ENCODE results near the gene PCDHGA11. TPM values are rescaled to one million over a fixed set of nuclear protein-coding genes. Genes with fewer than 3 reads are reported as not detected.
"Not testable (repeated sequence)": the region's sequence is repeated elsewhere in the genome, so short reads cannot be mapped to it uniquely, and the experiment has no call there.

Gene PCDHGA11
- total and polyA plus RNA-seq, 2 donors (not counting 3 experiments of a cell fraction or from before 2014, with no cell fraction given) = 8.0 to 11.5 TPM

DNA sequence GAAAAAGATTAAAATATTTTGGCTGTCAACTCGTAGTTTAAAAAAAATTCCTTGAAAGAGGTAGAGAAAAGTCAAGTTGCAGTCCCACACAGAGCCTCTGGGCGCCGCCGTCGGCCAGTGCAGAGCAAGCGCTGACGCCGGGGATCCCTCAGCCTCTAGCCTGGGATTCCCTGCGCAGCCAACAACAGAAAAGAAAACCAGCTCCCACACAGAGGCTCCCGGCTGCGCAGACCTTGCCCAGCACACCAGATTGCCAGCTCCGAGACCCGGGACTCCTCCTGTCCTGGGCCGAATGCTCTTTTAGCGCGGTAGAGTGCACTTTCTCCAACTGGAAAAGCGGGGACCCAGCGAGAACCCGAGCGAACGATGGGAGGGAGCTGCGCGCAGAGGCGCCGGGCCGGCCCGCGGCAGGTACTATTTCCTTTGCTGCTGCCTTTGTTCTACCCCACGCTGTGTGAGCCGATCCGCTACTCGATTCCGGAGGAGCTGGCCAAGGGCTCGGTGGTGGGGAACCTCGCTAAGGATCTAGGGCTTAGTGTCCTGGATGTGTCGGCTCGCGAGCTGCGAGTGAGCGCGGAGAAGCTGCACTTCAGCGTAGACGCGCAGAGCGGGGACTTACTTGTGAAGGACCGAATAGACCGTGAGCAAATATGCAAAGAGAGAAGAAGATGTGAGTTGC, 3.2 kb upstream of the PCDHGA11 start, which contains the start of gene PCDHGB7:
TSS of gene PCDHGB7 (plus strand) at position 184 of the 679 bp plus-strand sequence. CDS start at position 367, 183 bp downstream.
- intact Hi-C loops (cut with micrococcal nuclease) = loop anchor here (1.0 kb wide), 3 partner anchors 107 to 202 kb away; no protein-coding TSS in a partner anchor

More for the DNA sequence above, 3.2 kb upstream of the PCDHGA11 start, which contains the start of gene PCDHGB7:
- H3K27ac ChIP-seq (ENCODE audit: insufficient read depth, low read depth, low read length); H3K79me2 ChIP-seq (ENCODE audit: control insufficient read depth, insufficient read depth, low read length); H3K9ac ChIP-seq (replicated peaks; ENCODE audit: extremely low read depth, insufficient read depth, low read length); dilution Hi-C loops (cut with MboI; ENCODE audit: extremely low pct_ligation_motif_present, low sequenced_read_pairs); H4K20me1 ChIP-seq (replicated peaks; ENCODE audit: control insufficient read depth, extremely low read depth, insufficient read depth, low read length); H3K36me3 ChIP-seq (ENCODE audit: control insufficient read depth in 2 of 2, extremely low read depth in 1 of 2, insufficient read depth in 2 of 2, low read length in 2 of 2); H3K9me3 ChIP-seq (replicated peaks; ENCODE audit: control insufficient read depth, insufficient read depth, low read length); H3K9me1 ChIP-seq (replicated peaks; ENCODE audit: control insufficient read depth, extremely low read depth, insufficient read depth, low read length): not testable (repeated sequence)
- ChIA-PET POLR2A (interaction anchor here (0.6 to 1.2 kb wide), 2 partner anchors 140 to 146 kb away, joined by 3 to 4 read pairs; no protein-coding TSS in a partner anchor), CTCF (interaction anchor here (0.6 to 11.3 kb wide), 35 partner anchors 9 to 204 kb away, joined by 3 to 335 read pairs (median 4); partner anchors contain the start of genes PCDHB13, PCDHB14, PCDHGA12 and PCDHGA3)
- H3K4me1 ChIP-seq (ENCODE audit: control insufficient read depth, extremely low read depth, insufficient read depth, low read length) = peaks cover 19% of the 10 kb centered on the region
- FAIRE-seq (peak; percentile 87), DNase-seq (ENCODE audit: low read depth, low spot score) (peak; percentile 83)
- peaks cover 50 to 85% of the 10 kb centered on the region in 2 experiments for H3K27me3 ChIP-seq (ENCODE audit: control insufficient read depth in 2 of 2, insufficient read depth in 2 of 2, low read length in 2 of 2)
- peak within 1 kb of the TSS; percentile 35 to 52 (median 42) for H3K4me3 ChIP-seq (replicated peaks in 1 of 3; ENCODE audit: insufficient read depth in 1 of 3, low read depth in 1 of 3, low read length in 3 of 3)
- peak within 1 kb of the TSS; percentile 71 for H3K4me2 ChIP-seq (ENCODE audit: insufficient read depth, low read length)
- peak within 1 kb of the TSS; percentile 64 for H2AFZ ChIP-seq (ENCODE audit: low read depth, low read length)
- TF ChIP-seq, protein P1, sequence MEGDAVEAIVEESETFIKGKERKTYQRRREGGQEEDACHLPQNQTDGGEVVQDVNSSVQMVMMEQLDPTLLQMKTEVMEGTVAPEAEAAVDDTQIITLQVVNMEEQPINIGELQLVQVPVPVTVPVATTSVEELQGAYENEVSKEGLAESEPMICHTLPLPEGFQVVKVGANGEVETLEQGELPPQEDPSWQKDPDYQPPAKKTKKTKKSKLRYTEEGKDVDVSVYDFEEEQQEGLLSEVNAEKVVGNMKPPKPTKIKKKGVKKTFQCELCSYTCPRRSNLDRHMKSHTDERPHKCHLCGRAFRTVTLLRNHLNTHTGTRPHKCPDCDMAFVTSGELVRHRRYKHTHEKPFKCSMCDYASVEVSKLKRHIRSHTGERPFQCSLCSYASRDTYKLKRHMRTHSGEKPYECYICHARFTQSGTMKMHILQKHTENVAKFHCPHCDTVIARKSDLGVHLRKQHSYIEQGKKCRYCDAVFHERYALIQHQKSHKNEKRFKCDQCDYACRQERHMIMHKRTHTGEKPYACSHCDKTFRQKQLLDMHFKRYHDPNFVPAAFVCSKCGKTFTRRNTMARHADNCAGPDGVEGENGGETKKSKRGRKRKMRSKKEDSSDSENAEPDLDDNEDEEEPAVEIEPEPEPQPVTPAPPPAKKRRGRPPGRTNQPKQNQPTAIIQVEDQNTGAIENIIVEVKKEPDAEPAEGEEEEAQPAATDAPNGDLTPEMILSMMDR (IDR thresholded peaks at IDR 0.05; ENCODE audit: extremely low read depth in 1 of 2, insufficient read depth in 1 of 2, low read depth in 1 of 2, low read length in 2 of 2) = peak; percentile 77 to 80
- TSS peak; percentile 12 for BruUV-seq (replicated peaks)

Measured in endothelial cell of umbilical vein (primary cell).